HEK293 (cell line): ENCODE measurements around the gene TYW1B.
"Not testable (repeated sequence)": the region's sequence is repeated elsewhere in the genome, so short reads cannot be mapped to it uniquely, and the experiment has no call there.

Experiments
- CTCF ChIA-PET: fragments of 350-600 bp; formaldehyde crosslinking; extraction: SDS; loops from one replicate; lab custom pipeline; 2021; ENCODE audit warnings: antibody characterized with exemption; lab: Yijun Ruan, JAX
- POLR2A ChIA-PET: fragments of 300-600 bp; formaldehyde crosslinking; extraction: SDS; loops from one replicate; lab custom pipeline; 2020; ENCODE audit warnings: antibody characterized with exemption, inconsistent platforms; lab: Yijun Ruan, JAX
- H3K27ac ChIP-seq: fragments of 200-500 bp; sonication (Bioruptor generic); 2 replicates; pipeline ENCODE4 v1.5.1; 2014; ENCODE audit warnings: low read depth, low read length, control low read depth, inconsistent platforms; ENCODE audit errors: extremely low read depth
- H3K36me3 ChIP-seq, 2 experiments: fragments of 200-500 bp in 1 of 2; sonication (Bioruptor generic) in 1 of 2; 1 replicate in 1 of 2; 2 replicates in 1 of 2; pipeline ENCODE4 v1.5.1; 2014 to 2017; ENCODE audit warnings: inconsistent platforms in 2 of 2, low read length in 2 of 2; ENCODE audit not compliant: control insufficient read depth in 2 of 2, insufficient read depth in 1 of 2
- H3K4me1 ChIP-seq: fragments of 200-500 bp; sonication (Bioruptor generic); 2 replicates; pipeline ENCODE4 v1.5.1; 2014; ENCODE audit warnings: mild to moderate bottlenecking, low read length, inconsistent platforms; ENCODE audit not compliant: control insufficient read depth, insufficient read depth
- H3K4me3 ChIP-seq: 2 replicates; pipeline ENCODE4 v1.5.1; 2011; ENCODE audit warnings: low read depth, mild to moderate bottlenecking, control low read depth, low read length, moderate library complexity
- H3K9me3 ChIP-seq: fragments of 200-500 bp; sonication (Bioruptor generic); 2 replicates; pipeline ENCODE4 v1.5.1; 2014; ENCODE audit warnings: low read depth, low read length, inconsistent platforms; ENCODE audit not compliant: control insufficient read depth, insufficient read depth
- KLF8 ChIP-seq: fragments of 450-650 bp; formaldehyde crosslinking; IDR thresholded peaks from 2 replicates; pipeline ENCODE4 v1.5.1; 2016; ENCODE audit warnings: missing biosample characterization, missing genetic modification characterization
- SP2 ChIP-seq: fragments of 450-650 bp; formaldehyde crosslinking; IDR thresholded peaks from 2 replicates; pipeline ENCODE4 v1.5.1; 2016; ENCODE audit warnings: missing biosample characterization, missing genetic modification characterization
- SP3 ChIP-seq: fragments of 450-650 bp; formaldehyde crosslinking; IDR thresholded peaks from 2 replicates; pipeline ENCODE4 v1.5.1; 2016; ENCODE audit warnings: missing biosample characterization, missing genetic modification characterization
- ZNF335 ChIP-seq: fragments of 450-650 bp; formaldehyde crosslinking; conservative IDR thresholded peaks from 2 replicates; pipeline ENCODE4 v1.5.1; 2016; ENCODE audit warnings: missing biosample characterization, missing genetic modification characterization
- ZNF394 ChIP-seq: fragments of 450-650 bp; formaldehyde crosslinking; IDR thresholded peaks from 2 replicates; pipeline ENCODE4 v1.5.1; 2016; ENCODE audit warnings: missing biosample characterization, missing genetic modification characterization, mild to moderate bottlenecking, moderate library complexity, borderline replicate concordance
- ZNF629 ChIP-seq: fragments of 450-650 bp; formaldehyde crosslinking; IDR thresholded peaks from 2 replicates; pipeline ENCODE4 v1.5.1; 2017; ENCODE audit warnings: missing biosample characterization, missing genetic modification characterization
- TF ChIP-seq, protein P1 (sequence below): fragments of 450-650 bp; formaldehyde crosslinking; optimal IDR thresholded peaks from 2 replicates; pipeline ENCODE3; 2016; ENCODE audit warnings: missing biosample characterization, mild to moderate bottlenecking, missing genetic modification characterization
- TF ChIP-seq, protein P2 (sequence below): fragments of 450-650 bp; formaldehyde crosslinking; IDR thresholded peaks from 2 replicates; pipeline ENCODE4 v1.5.1; 2016; ENCODE audit warnings: missing biosample characterization, missing genetic modification characterization
- TF ChIP-seq, protein P3 (sequence below): fragments of 450-650 bp; formaldehyde crosslinking; IDR thresholded peaks from 2 replicates; pipeline ENCODE4 v1.5.1; 2017; ENCODE audit warnings: missing biosample characterization, missing genetic modification characterization

Gene TYW1B

DNA sequence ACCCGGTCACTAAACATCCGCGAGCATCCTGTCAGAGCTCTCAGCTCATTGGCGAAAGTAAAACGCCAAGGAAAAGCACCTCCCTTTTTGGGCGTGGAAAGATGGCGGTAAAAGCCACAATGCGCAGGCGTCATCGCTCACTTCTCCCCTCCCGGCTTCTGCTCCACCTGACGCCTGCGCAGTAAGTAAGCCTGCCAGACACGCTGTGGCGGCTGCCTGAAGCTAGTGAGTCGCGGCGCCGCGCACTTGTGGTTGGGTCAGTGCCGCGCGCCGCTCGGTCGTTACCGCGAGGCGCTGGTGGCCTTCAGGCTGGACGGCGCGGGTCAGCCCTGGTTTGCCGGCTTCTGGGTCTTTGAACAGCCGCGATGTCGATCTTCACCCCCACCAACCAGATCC is 1.3 kb upstream of the TYW1B start:
- H3K36me3 ChIP-seq = peaks cover 17 to 20% of the 10 kb centered on the region in 2 experiments
- TF ChIP-seq ZNF394 (peak; percentile 85; the same call in 1 of the 2 replicates), KLF8 (tag by site-specific recombination) (0 out of 2 replicates have a peak, but pooled peaks have one; percentile 14), SP3 (tag by site-specific recombination) (peak; percentile 58), ZNF629 (0 out of 2 replicates have a peak, but pooled peaks have one; percentile 9), ZNF335 (tag by site-specific recombination) (peak; percentile 49; the same call in 1 of the 2 replicates), SP2 (tag by site-specific recombination) (peak; percentile 85)
- TF ChIP-seq, protein P1, sequence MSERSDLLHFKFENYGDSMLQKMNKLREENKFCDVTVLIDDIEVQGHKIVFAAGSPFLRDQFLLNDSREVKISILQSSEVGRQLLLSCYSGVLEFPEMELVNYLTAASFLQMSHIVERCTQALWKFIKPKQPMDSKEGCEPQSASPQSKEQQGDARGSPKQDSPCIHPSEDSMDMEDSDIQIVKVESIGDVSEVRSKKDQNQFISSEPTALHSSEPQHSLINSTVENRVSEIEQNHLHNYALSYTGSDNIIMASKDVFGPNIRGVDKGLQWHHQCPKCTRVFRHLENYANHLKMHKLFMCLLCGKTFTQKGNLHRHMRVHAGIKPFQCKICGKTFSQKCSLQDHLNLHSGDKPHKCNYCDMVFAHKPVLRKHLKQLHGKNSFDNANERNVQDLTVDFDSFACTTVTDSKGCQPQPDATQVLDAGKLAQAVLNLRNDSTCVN (tag by site-specific recombination) = peak; percentile 92
- TF ChIP-seq, protein P2, sequence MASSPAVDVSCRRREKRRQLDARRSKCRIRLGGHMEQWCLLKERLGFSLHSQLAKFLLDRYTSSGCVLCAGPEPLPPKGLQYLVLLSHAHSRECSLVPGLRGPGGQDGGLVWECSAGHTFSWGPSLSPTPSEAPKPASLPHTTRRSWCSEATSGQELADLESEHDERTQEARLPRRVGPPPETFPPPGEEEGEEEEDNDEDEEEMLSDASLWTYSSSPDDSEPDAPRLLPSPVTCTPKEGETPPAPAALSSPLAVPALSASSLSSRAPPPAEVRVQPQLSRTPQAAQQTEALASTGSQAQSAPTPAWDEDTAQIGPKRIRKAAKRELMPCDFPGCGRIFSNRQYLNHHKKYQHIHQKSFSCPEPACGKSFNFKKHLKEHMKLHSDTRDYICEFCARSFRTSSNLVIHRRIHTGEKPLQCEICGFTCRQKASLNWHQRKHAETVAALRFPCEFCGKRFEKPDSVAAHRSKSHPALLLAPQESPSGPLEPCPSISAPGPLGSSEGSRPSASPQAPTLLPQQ (tag by site-specific recombination) = peak; percentile 77; the same call in 1 of the 2 replicates
- TF ChIP-seq, all 188 proteins: peak for 8; not testable (repeated sequence) for 180
- POLR2A ChIA-PET = interaction anchor here (0.6 to 1.3 kb wide), 3 partner anchors 30 to 126 kb away, joined by 3 to 4 read pairs (median 4); no protein-coding TSS in a partner anchor
- CTCF ChIA-PET, H3K9me3 ChIP-seq, H3K4me1 ChIP-seq: not testable (repeated sequence)
- H3K27ac ChIP-seq = peak overlapping the region; percentile 78
- peak overlapping the region; percentile 81 for H3K4me3 ChIP-seq

DNA sequence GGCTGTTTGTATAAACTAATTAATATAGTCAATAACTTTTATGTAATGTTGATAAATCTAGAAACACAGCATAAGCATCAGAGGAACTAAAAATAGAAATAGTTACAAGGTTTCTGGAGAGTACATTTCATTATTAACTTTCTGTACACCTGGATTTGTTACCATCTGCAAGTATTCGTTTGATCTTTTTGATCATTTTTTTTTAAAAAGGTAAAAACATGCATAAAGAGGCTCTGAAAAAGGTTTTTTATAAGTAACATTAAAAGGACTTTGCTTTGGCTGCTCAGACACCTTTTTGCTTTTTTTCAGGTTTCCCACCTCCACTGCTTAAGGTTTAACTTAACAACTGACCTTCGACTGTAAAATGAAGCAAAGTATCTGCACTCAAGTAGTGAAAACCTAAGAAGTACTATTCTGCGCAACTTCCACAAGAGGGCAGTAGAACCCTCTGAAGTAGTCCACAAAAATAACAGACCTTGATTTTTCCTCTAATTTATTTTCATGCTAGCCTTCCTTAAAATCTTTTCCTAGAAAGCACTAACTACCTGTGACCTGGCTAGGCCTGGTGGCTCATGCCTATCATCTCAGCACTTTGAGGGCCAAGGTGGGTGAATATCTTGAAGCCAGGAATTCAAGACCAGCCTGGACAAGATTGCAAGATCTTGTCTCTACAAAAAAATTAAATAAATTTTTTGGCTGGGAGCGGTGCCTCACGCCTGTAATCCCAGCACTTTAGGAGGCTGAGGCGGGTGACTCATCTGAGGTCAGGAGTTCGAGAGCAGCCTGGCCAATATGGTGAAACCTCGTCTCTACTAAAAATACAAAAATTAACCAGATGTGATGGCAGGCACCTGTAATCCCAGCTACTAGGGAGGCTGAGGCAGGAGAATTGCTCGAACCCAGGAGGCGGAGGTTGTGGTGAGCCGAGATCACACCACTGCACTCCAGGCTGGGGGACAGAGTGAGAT is 4.0 kb downstream of the TYW1B start:
- TF ChIP-seq, protein P3, sequence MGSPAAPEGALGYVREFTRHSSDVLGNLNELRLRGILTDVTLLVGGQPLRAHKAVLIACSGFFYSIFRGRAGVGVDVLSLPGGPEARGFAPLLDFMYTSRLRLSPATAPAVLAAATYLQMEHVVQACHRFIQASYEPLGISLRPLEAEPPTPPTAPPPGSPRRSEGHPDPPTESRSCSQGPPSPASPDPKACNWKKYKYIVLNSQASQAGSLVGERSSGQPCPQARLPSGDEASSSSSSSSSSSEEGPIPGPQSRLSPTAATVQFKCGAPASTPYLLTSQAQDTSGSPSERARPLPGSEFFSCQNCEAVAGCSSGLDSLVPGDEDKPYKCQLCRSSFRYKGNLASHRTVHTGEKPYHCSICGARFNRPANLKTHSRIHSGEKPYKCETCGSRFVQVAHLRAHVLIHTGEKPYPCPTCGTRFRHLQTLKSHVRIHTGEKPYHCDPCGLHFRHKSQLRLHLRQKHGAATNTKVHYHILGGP (tag by site-specific recombination) = peak; percentile 79
- H3K36me3 ChIP-seq, H3K9me3 ChIP-seq, H3K4me3 ChIP-seq, POLR2A ChIA-PET, H3K4me1 ChIP-seq, H3K27ac ChIP-seq: not testable (repeated sequence)
- CTCF ChIA-PET = interaction anchor here (1.9 kb wide), 1 partner anchor 91 kb away, joined by 8 read pairs; no protein-coding TSS in a partner anchor

DNA sequence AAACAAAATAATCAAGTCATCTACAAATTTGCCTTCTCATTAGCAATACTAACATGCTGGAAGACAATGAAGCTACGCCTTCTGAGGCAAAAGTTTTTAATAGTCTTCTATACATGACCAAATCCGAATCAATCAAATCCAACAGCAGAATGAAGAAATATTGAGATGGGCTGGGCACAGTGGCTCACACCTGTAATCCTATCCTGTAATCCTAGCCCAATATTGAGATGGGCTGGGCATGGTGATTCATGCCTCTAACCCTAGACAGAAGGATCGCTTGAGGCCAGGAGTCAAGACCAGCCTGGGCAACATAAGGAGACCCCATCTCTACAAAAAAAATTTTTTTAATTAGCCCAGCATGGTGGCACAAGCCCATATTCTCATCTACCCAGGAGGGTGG is 5.5 kb downstream of the TYW1B start:
- CTCF ChIA-PET = interaction anchor here (0.7 kb wide), 1 partner anchor 93 kb away, joined by 4 read pairs; no protein-coding TSS in a partner anchor

DNA sequence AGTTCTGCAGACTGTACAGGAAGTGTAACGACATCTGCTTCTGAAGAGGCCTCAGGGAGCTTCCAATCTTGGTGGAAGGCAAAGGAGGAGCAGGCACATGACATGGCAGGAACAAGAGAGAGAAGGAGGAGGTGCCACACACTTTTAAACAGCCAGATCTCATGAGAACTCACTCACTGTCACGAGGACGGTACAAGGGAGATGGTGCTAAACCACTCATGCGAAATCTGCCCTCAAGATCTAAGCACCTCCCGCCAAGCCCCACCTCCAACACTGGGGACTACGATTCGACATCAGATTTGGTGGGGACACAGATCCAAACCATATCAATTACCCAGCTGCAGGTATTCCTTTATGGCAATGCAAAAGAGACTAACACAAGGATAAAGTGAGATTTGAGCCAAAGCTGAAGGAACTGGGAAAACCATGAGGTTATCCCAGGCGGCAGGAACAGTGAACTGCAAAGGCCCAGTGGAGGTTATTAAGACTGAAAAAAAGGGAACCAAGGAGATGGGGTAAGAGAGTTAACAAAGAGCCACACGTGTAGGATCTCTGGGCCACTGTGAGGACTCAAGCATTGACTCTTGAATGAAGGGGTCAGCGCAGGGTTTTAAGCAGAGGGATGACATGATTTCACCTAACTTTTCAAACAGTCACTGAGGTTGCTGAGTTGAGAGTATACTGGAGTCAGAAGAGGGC is 9.2 kb downstream of the TYW1B start:
- POLR2A ChIA-PET = interaction anchor here (0.7 kb wide), 1 partner anchor 583 kb away, joined by 6 read pairs; no protein-coding TSS in a partner anchor
- not testable (repeated sequence) for H3K4me1 ChIP-seq, H3K27ac ChIP-seq, H3K36me3 ChIP-seq, H3K9me3 ChIP-seq, H3K4me3 ChIP-seq
- CTCF ChIA-PET = interaction anchor here (0.6 to 1.6 kb wide), 2 partner anchors 8 to 96 kb away, joined by 3 to 4 read pairs; no protein-coding TSS in a partner anchor

More for the DNA sequence above, 5.5 kb downstream of the TYW1B start:
- H3K4me1 ChIP-seq, POLR2A ChIA-PET, H3K27ac ChIP-seq, H3K4me3 ChIP-seq, H3K9me3 ChIP-seq, H3K36me3 ChIP-seq: not testable (repeated sequence)

DNA sequence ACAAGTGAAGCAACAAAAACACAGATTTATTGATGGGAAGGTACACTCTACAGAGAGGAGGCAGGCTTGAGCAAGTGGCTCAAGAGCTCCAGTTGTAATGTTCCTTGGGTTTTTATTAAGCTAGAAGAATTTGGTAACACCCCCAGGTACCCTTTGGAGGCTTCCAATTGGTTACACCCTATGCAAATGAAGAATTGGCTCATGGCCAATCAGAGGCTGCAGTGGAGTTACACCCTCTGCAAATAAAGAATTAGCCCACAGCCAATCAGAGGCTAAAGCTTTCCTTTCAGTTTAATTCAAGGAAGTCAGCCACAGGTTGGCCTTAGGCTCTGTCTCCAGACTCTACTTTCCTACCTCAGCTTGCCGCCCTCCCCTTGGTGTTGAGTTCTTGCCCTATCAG is 10.3 kb downstream of the TYW1B start:
- CTCF ChIA-PET = interaction anchor here (1.6 kb wide), 1 partner anchor 98 kb away, joined by 4 read pairs; no protein-coding TSS in a partner anchor
- H3K27ac ChIP-seq, POLR2A ChIA-PET, H3K36me3 ChIP-seq, H3K9me3 ChIP-seq, H3K4me1 ChIP-seq, H3K4me3 ChIP-seq: not testable (repeated sequence)

DNA sequence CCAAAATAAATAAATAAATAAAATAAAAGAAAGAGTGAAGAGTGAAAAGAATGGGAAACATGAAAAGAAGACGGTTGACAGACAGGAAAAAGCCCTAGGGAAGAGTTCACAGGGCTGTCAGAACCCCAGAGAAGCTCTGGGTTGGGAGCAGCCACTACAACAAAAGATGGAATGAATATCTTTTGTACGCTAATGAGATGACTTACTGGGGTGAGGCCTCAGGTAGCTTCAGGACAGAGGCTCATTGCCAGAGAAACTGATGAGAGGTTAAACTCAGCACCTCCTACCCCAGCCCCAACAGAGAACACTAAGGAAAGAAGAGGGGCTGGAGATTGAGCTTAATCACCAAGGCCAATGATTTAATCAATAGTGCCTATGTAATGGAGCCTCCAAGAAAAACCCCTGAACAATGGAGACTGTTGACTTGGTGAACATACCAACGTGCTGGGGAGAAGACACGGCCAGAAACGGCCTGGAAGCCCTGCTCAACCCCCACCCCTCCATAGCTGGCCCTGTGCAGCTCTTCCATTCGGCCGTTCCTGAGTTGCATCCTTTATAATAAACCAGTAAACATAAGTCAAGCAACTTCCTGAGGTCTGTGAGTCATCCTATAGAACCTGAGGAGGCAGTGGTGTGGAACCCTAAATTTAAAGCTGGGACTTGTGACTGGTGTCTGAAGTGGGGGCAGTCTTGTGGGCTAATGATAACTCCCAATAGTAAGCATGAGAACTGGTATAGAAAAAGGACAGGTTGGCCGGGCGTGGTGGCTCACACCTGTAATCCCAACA is 11.4 kb downstream of the TYW1B start:
- POLR2A ChIA-PET, CTCF ChIA-PET, H3K4me3 ChIP-seq, H3K36me3 ChIP-seq, H3K9me3 ChIP-seq, H3K4me1 ChIP-seq, H3K27ac ChIP-seq: not testable (repeated sequence)
